CD4-positive, alpha-beta T cell (primary cell): Measurements from ENCODE around the gene LEMD2. TPM values are rescaled to one million over a fixed set of nuclear protein-coding genes. Genes with fewer than 3 reads are reported as not detected.
A peak's percentile ranks its signal among the peaks of the same experiment; 100 is the strongest.

Experiments used
- ATAC-seq: fragments of 200-7000 bp; cut with Tn5 transposase; one replicate; pipeline ENCODE4 v1.10.0; 2022; ENCODE audit warnings: mild to moderate bottlenecking; ENCODE audit not compliant: poor library complexity
- CTCF ChIA-PET: fragments of 350-600 bp; sonication (Branson Sonifier 250); formaldehyde crosslinking; loops from one replicate; lab custom pipeline; 2021; ENCODE audit warnings: antibody characterized with exemption, inconsistent platforms; lab: Charles Lee
- POLR2A ChIA-PET: fragments of 350-600 bp; sonication (Branson Sonifier 250); formaldehyde crosslinking; loops from one replicate; lab custom pipeline; 2021; ENCODE audit warnings: antibody characterized with exemption, inconsistent platforms; lab: Charles Lee
- DNase-seq, 14 experiments: peaks; one replicate each; pipeline ENCODE4 v3.0.0-alpha.2; 2013 to 2020; ENCODE audit warnings: mixed read lengths in 2 of 14
- H3K27ac ChIP-seq, 2 donors: one replicate each; pipeline versions ENCODE4 v1.5.1 to v1.7.0; 2013; ENCODE audit warnings: low read length in 2 of 2, low read depth in 1 of 2, mild to moderate bottlenecking in 1 of 2
- H3K27me3 ChIP-seq, 2 experiments: 1 replicate in 1 of 2; 2 replicates in 1 of 2; pipeline versions ENCODE4 v1.6.1 to v1.7.0; 2013; ENCODE audit warnings: low read length in 2 of 2, control low read depth in 1 of 2, mild to moderate bottlenecking in 1 of 2, moderate library complexity in 1 of 2; ENCODE audit not compliant: insufficient read depth in 2 of 2, control insufficient read depth in 1 of 2
- H3K36me3 ChIP-seq: one replicate; pipeline ENCODE4 v1.6.1; 2013; ENCODE audit warnings: low read length, control low read depth; ENCODE audit not compliant: insufficient read depth
- H3K4me1 ChIP-seq: one replicate; pipeline ENCODE4 v1.6.1; 2013; ENCODE audit warnings: low read length, control low read depth; ENCODE audit not compliant: insufficient read depth
- H3K4me3 ChIP-seq: one replicate; pipeline ENCODE4 v1.5.1; 2013; ENCODE audit warnings: mild to moderate bottlenecking, low read length, moderate library complexity
- H3K9me3 ChIP-seq, 2 experiments: 1 replicate in 1 of 2; 2 replicates in 1 of 2; pipeline versions ENCODE4 v1.6.1 to v1.7.0; 2013; ENCODE audit warnings: low read length in 2 of 2, mild to moderate bottlenecking in 2 of 2, control low read depth in 1 of 2, moderate library complexity in 1 of 2; ENCODE audit not compliant: control insufficient read depth in 1 of 2, insufficient read depth in 1 of 2
- H3K27ac Mint-ChIP-seq: one replicate; pipeline ENCODE4 v1.8.0; 2020; ENCODE audit warnings: mixed read lengths
- H3K27me3 Mint-ChIP-seq: one replicate; pipeline ENCODE4 v1.8.0; 2021; ENCODE audit warnings: mixed read lengths
- H3K36me3 Mint-ChIP-seq: one replicate; pipeline ENCODE4 v1.8.0; 2021; ENCODE audit warnings: low read depth, mixed read lengths
- H3K4me1 Mint-ChIP-seq: one replicate; pipeline ENCODE4 v1.8.0; 2021; ENCODE audit warnings: low read depth, mixed read lengths
- H3K4me3 Mint-ChIP-seq: one replicate; pipeline ENCODE4 v1.8.0; 2020; ENCODE audit warnings: mild to moderate bottlenecking, mixed read lengths
- H3K9me3 Mint-ChIP-seq: one replicate; pipeline ENCODE4 v1.8.0; 2020; ENCODE audit warnings: mixed read lengths
- CTCF ChIP-seq: fragments of 200-600 bp; IDR thresholded peaks from one replicate; pipeline ENCODE4 v1.8.0; 2022; ENCODE audit warnings: antibody characterized with exemption, mild to moderate bottlenecking
- intact Hi-C, 2 experiments: fragments of 100-400 bp; cut with DNase I in 1 of 2; cut with micrococcal nuclease in 1 of 2; formaldehyde crosslinking; loops; one replicate each; pipeline versions ENCODE4 v1.15.1 to v1.9.0; 2023 to 2025; cut with DNase I, micrococcal nuclease
- total RNA-seq, 174 experiments: library from RNA in 2 of 174; stranded (reverse) in 2 of 174; gene quantifications; one replicate each; pipeline ENCODE4 v1.2.3 and lab custom pipeline; 2021 to 2026

The LEMD2 gene
- total RNA-seq, 2 experiments from 2014 or later = 122 to 124 TPM

GRCh38 chr6:33744895-33745546 lies 43.9 kb downstream of the LEMD2 start:
- Histone ChIP-seq H3K27ac (no peak overlapping the region), H3K4me1 (peaks cover 5% of the 10 kb centered on the region), H3K27me3 (peaks cover 4% of the 10 kb centered on the region in 2 experiments), H3K9me3 (no peaks in the 10 kb centered on the region), H3K4me3 (no peak overlapping the region), H3K36me3 (no peaks in the 10 kb centered on the region)
- no peak overlapping the region for H3K4me3 Mint-ChIP-seq
- H3K9me3 Mint-ChIP-seq = no peaks in the 10 kb centered on the region
- DNase-seq (no peak), ATAC-seq (no peak)
- H3K4me1 Mint-ChIP-seq = peaks cover 5% of the 10 kb centered on the region
- ChIA-PET POLR2A (interaction anchor here (0.5 kb wide), 1 partner anchor 11 kb away, joined by 3 read pairs; no protein-coding TSS in a partner anchor), CTCF (interaction anchor here (0.7 to 3.7 kb wide), 3 partner anchors 26 to 34 kb away, joined by 3 to 26 read pairs (median 4); partner anchors contain the start of gene UQCC2)
- intact Hi-C loops = loop anchor here (1.0 kb wide), 3 partner anchors 34 to 409 kb away; partner anchors contain the start of gene UQCC2 (in 2 of the 2)
- H3K27ac Mint-ChIP-seq = no peak overlapping the region
- no peaks in the 10 kb centered on the region for H3K36me3 Mint-ChIP-seq
- TF ChIP-seq CTCF = no peak
- peaks cover 12% of the 10 kb centered on the region for H3K27me3 Mint-ChIP-seq

GRCh38 chr6:33744001-33744848 lies 44.7 kb downstream of the LEMD2 start:
- no peaks in the 10 kb centered on the region for H3K36me3 ChIP-seq
- ChIA-PET POLR2A (interaction anchor here (0.5 to 1.2 kb wide), 2 partner anchors 12 to 33 kb away, joined by 3 to 6 read pairs; partner anchors contain the start of gene UQCC2), CTCF (interaction anchor here (0.7 to 3.7 kb wide), 5 partner anchors 18 to 33 kb away, joined by 3 to 26 read pairs (median 3); partner anchors contain the start of gene UQCC2)
- no peak overlapping the region for H3K4me3 Mint-ChIP-seq
- H3K27ac Mint-ChIP-seq = no peak overlapping the region
- H3K9me3 ChIP-seq = no peaks in the 10 kb centered on the region
- TF ChIP-seq CTCF = peak; percentile 86
- H3K9me3 Mint-ChIP-seq = no peaks in the 10 kb centered on the region
- peak; percentile 51 to 85 (median 65) for DNase-seq
- H3K27me3 ChIP-seq = peaks cover 4% of the 10 kb centered on the region in 2 experiments
- no peak overlapping the region for H3K4me3 ChIP-seq
- peaks cover 12% of the 10 kb centered on the region for H3K27me3 Mint-ChIP-seq
- peaks cover 5% of the 10 kb centered on the region for H3K4me1 ChIP-seq
- peaks cover 5% of the 10 kb centered on the region for H3K4me1 Mint-ChIP-seq
- no peaks in the 10 kb centered on the region for H3K36me3 Mint-ChIP-seq
- peak; percentile 94 for ATAC-seq
- intact Hi-C loops = loop anchor here (1.0 kb wide), 3 partner anchors 33 to 410 kb away; partner anchors contain the start of gene UQCC2 (in 2 of the 2)
- H3K27ac ChIP-seq = no peak overlapping the region

GRCh38 chr6:33742837-33743236 lies 46.1 kb downstream of the LEMD2 start:
- CTCF ChIA-PET = interaction anchor here (3.7 kb wide), 1 partner anchor 32 kb away, joined by 26 read pairs; the partner anchor contains the start of gene UQCC2
- intact Hi-C loops = no loop called here
- ATAC-seq = no peak
- no peaks in the 10 kb centered on the region for H3K9me3 Mint-ChIP-seq
- no peak overlapping the region for H3K27ac ChIP-seq
- POLR2A ChIA-PET = no interaction called here
- no peak for DNase-seq
- no peaks in the 10 kb centered on the region for H3K36me3 ChIP-seq
- peaks cover 12% of the 10 kb centered on the region for H3K27me3 Mint-ChIP-seq
- H3K4me3 ChIP-seq = no peak overlapping the region
- H3K4me3 Mint-ChIP-seq = no peak overlapping the region
- no peak for TF ChIP-seq CTCF
- H3K9me3 ChIP-seq = no peaks in the 10 kb centered on the region
- peaks cover 5% of the 10 kb centered on the region for H3K4me1 ChIP-seq
- no peaks in the 10 kb centered on the region for H3K36me3 Mint-ChIP-seq
- H3K27me3 ChIP-seq = peaks cover 4% of the 10 kb centered on the region in 2 experiments
- peaks cover 5% of the 10 kb centered on the region for H3K4me1 Mint-ChIP-seq
- no peak overlapping the region for H3K27ac Mint-ChIP-seq
